Measurements from ENCODE around the gene CASD1.

CASD1 gene

DNA sequence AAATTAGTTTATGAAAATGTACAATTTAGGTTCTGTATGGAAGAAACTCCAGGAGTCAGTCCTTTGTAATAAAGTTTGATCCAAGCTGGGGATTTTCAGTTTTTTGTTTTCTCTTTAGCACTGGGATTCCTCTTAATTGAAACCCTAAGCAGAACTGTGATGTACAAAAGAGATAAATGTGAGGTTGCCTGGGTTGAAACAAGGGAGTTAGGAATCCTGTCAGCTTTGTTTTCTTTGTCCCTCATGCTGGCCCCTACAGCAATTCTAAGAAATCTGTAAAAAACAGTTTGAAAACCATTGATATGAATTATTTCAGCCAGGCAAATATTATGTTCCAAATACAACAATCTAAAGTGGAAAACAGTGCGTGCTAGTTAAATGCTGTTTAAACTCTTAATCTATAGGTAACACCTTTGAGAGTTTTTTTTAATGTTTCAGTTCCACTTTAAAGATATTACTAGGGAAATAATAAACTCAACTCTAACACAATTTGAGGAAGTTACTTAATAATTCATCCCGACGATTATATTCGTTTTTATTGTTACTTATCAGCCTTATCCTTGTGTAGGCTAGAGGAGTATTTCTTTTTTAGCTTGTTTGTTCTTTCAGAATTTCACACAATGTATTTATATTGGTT is 81.0 kb downstream of the CASD1 start:
- DNase-seq, result no peak

- DNase-seq, result no peak
Observed at GRCh38 chr7:94591176-94591575, 81.6 kb downstream of the CASD1 start.

- DNase-seq, result no peak
Observed at GRCh38 chr7:94594882-94595281, 85.3 kb downstream of the CASD1 start.

DNA sequence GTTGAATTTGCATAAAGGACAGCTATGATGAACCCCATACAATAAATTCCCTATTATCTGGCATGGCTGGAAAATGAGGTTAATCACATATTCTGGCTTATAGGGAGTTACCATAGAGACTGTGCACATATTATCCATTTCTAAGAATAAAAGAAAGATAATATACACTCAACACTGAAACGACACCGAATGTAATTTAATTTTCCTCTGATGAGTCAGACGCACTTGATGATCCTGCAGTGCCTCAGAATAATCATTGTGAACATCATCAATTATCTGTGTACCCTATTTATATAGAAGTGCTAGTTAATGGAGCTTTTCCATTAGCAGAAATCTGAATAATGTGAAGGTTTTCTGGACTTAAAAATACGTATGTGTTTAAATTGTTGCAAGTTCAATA is 86.1 kb downstream of the CASD1 start:
- DNase-seq, result no peak

DNA sequence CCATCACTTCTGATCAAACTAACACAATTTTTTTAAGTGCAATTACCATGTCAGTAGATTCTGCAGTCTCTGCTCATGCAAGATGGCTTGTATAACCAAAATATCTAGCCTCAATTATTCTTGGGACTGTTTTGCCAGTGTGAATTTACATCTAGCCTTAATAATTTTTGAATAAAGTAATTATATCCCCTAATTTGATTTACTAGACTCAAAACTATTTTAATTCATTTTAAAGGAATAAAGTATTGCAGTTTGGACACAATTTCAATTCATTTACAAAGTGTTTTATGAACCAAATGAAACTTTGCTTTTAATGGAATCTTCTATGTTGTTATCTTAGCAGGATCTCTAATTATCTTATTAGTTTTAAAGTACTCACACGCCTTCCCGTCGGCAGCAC is 90.7 kb downstream of the CASD1 start:
- DNase-seq, result no peak

DNA sequence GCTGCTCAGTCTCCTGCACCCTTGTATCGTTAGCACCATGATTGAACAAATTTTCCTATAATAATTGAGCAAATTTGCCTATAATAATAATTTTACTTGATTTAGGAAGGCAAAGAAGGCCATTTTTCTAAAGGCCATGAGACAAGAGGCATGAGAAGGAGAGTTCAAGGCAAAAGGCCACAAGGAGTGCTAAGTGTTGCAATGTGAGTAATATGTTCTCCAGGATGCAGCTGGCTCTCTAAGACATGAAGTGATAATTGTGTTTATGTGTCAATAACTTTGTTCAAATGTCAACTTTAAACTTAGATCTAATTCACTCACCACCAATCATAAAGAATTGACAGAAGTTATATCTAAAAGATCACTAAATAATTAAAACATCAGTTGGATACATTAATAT is 92.6 kb downstream of the CASD1 start:
- no peak for DNase-seq

GRCh38 chr7:94605031-94605430 is 95.4 kb downstream of the CASD1 start:
- DNase-seq, result no peak
